Epithelial cell of esophagus (primary cell): ENCODE results near the gene LRRC14B.

Experiments
- DNase-seq: peaks from one replicate; pipeline ENCODE4 v3.0.0; 2010; ENCODE audit warnings: low read depth
- H3K4me3 ChIP-seq: 2 replicates; pipeline ENCODE4 v1.5.1; 2011; ENCODE audit warnings: mild to moderate bottlenecking, low read length, control low read depth
- CTCF ChIP-seq: IDR thresholded peaks from 2 replicates; pipeline ENCODE4 v1.5.1; 2011; ENCODE audit warnings: low read depth, mild to moderate bottlenecking, low read length, control low read depth, inconsistent platforms; ENCODE audit not compliant: insufficient read depth; ENCODE audit errors: missing control alignments

The LRRC14B gene

GRCh38 chr5:170971-171800, 20.1 kb upstream of the LRRC14B start:
- TF ChIP-seq CTCF: no peak
- no peak for DNase-seq
- H3K4me3 ChIP-seq: no peak overlapping the region

GRCh38 chr5:171801-172331, 19.4 kb upstream of the LRRC14B start:
- DNase-seq: no peak

GRCh38 chr5:172421-172820, 18.9 kb upstream of the LRRC14B start:
- TF ChIP-seq CTCF: no peak
- DNase-seq: no peak
- no peak overlapping the region for H3K4me3 ChIP-seq

More at GRCh38 chr5:171801-172331, 19.4 kb upstream of the LRRC14B start:
- no peak overlapping the region for H3K4me3 ChIP-seq
- TF ChIP-seq CTCF: no peak

DNA sequence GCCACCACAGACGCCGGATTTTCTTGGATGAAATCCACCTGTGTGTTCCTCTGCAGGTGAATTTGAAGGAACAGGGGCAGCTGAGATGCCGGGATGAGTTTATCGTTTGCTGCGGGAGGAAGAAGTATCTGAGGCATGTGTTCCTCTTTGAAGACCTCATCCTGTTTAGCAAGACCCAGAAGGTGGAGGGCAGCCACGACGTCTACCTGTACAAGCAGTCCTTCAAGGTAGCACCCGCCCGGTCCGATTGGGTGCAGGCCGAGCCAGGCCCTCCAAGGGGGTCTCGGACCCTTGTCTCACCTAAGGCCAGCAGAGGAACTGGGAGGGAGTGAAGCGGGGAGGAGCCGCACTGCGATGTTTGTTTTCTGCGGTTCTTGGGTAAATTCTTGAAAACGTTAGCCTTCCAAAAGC, 18.4 kb upstream of the LRRC14B start:
- H3K4me3 ChIP-seq: no peak overlapping the region
- no peak for TF ChIP-seq CTCF
- no peak for DNase-seq

GRCh38 chr5:173392-174290, 17.7 kb upstream of the LRRC14B start:
- H3K4me3 ChIP-seq: no peak overlapping the region
- no peak for TF ChIP-seq CTCF
- DNase-seq: no peak

DNA sequence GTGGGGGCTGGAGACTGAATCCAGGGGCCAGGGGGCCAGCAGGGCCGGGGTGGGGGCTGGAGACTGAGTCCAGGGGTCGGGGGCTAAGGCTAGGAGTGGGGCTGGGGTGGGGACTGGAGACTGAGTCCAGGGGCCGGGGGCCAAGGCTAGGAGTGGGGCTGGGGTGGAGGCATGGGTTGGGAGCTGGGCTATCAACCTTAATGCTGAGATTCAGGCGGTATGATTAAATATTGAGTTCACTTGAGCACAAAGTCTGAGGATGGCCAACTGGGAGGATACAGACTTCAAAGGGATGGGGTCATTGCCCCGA, 17.0 kb upstream of the LRRC14B start:
- no peak for TF ChIP-seq CTCF
- H3K4me3 ChIP-seq: no peak overlapping the region
- DNase-seq: no peak
